Esophagus squamous epithelium (tissue), 5 donors: ENCODE data around the gene OTUD6A. TPM values are rescaled to one million over a fixed set of nuclear protein-coding genes. Genes with fewer than 3 reads are reported as not detected.

Experiments
- DNase-seq: peaks from one replicate; lab custom pipeline; 2025; lab: John Stamatoyannopoulos, UW
- H3K27ac ChIP-seq, 4 donors: fragments of 200-600 bp; sonication (generic); one replicate each; pipeline ENCODE4 v1.5.1; 2016 to 2019; ENCODE audit warnings: mild to moderate bottlenecking in 1 of 4
- H3K27me3 ChIP-seq, 4 donors: fragments of 200-600 bp; sonication (generic); 1 replicate in 3 of 4; 2 replicates in 1 of 4; pipeline versions ENCODE4 v1.5.1 to v1.6.0; 2017 to 2021; ENCODE audit warnings: antibody characterized with exemption in 1 of 4
- H3K36me3 ChIP-seq, 3 donors: fragments of 200-600 bp; sonication (generic); one replicate each; pipeline ENCODE4 v1.5.1; 2016 to 2019
- H3K4me1 ChIP-seq, 3 donors: fragments of 200-600 bp; sonication (generic); one replicate each; pipeline ENCODE4 v1.5.1; 2017 to 2019
- H3K4me3 ChIP-seq, 4 donors: fragments of 200-600 bp; sonication (generic); 1 replicate in 3 of 4; 2 replicates in 1 of 4; pipeline ENCODE4 v1.5.1; 2016 to 2019; ENCODE audit warnings: mild to moderate bottlenecking in 2 of 4, moderate library complexity in 1 of 4
- H3K9me3 ChIP-seq, 3 donors: fragments of 200-600 bp; sonication (generic); one replicate each; pipeline ENCODE4 v1.5.1; 2016 to 2019
- POLR2A ChIP-seq, 4 donors: fragments of 450-650 bp; IDR thresholded peaks; one replicate each; pipeline ENCODE4 v1.6.1; 2017; ENCODE audit warnings: antibody characterized with exemption in 4 of 4, mild to moderate bottlenecking in 4 of 4, moderate library complexity in 3 of 4
- WGBS, 2 donors: methylation state at CpG; one replicate each; pipeline ENCODE4 v1.1.5; 2018; 5-methylcytosine and 5-hydroxymethylcytosine counted together
- intact Hi-C: fragments of 100-400 bp; cut with DNase I; formaldehyde crosslinking; loops from one replicate; pipeline ENCODE4 v1.15.0; 2022
- total RNA-seq, 4 donors: library from RNA; depleted of rRNA; stranded (reverse); fragments of >200 nt; gene quantifications; one replicate each; pipeline ENCODE4 v1.1.0, GENCODE V29; 2016
- TF ChIP-seq, protein P1 (sequence below), 6 experiments: fragments of 450-650 bp in 4 of 6; fragments of 200-600 bp in 2 of 6; sonication (generic) in 2 of 6; IDR thresholded peaks; one replicate each; pipeline ENCODE4 v1.5.1; 2016 to 2019; ENCODE audit warnings: antibody characterized with exemption in 6 of 6, mild to moderate bottlenecking in 4 of 6, moderate library complexity in 4 of 6
- donor health status: DM: yes; HTN: yes; CAD: no.

The OTUD6A gene
- total RNA-seq, 4 donors from 2014 or later: not detected

DNA sequence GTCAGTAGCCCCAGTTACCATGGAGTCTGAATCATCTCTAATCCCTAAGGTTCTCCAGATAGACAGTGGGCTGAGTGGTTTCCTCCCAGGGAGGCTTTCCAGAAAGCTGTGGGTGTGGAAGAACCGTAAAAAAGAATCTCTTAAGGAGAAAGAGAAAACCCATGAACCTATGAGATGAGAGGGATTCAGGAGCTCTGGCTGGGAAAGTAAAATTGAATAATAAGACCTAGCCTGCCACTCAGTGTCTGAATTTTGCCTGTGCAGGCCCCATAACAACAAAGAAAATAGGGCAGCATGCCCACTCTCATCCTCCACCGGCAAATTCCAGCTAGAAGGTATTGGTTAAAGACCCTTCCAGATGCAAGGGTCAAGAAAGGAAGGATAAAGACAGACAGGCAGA is 29.5 kb upstream of the OTUD6A start:
- TF ChIP-seq, protein P1, sequence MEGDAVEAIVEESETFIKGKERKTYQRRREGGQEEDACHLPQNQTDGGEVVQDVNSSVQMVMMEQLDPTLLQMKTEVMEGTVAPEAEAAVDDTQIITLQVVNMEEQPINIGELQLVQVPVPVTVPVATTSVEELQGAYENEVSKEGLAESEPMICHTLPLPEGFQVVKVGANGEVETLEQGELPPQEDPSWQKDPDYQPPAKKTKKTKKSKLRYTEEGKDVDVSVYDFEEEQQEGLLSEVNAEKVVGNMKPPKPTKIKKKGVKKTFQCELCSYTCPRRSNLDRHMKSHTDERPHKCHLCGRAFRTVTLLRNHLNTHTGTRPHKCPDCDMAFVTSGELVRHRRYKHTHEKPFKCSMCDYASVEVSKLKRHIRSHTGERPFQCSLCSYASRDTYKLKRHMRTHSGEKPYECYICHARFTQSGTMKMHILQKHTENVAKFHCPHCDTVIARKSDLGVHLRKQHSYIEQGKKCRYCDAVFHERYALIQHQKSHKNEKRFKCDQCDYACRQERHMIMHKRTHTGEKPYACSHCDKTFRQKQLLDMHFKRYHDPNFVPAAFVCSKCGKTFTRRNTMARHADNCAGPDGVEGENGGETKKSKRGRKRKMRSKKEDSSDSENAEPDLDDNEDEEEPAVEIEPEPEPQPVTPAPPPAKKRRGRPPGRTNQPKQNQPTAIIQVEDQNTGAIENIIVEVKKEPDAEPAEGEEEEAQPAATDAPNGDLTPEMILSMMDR (IDR thresholded peaks at IDR 0.05): no peak
- TF ChIP-seq POLR2A (IDR thresholded peaks at IDR 0.05): no peak
- Histone ChIP-seq H3K36me3 (no peaks in the 10 kb centered on the region), H3K4me1 (peaks cover 0 to 4% (median 0%) of the 10 kb centered on the region in 3 donors), H3K9me3 (no peaks in the 10 kb centered on the region), H3K27ac (no peak overlapping the region), H3K4me3 (no peak overlapping the region), H3K27me3 (no peaks in the 10 kb centered on the region)
- no peak for DNase-seq
- intact Hi-C loops: loop anchor here (10.0 kb wide), 1 partner anchor 62 kb away; no protein-coding TSS in a partner anchor
- whole genome bisulfite sequencing, 2 donors: 44 to 60% methylated on average over 1 to 2 of the region's 2 CpGs

DNA sequence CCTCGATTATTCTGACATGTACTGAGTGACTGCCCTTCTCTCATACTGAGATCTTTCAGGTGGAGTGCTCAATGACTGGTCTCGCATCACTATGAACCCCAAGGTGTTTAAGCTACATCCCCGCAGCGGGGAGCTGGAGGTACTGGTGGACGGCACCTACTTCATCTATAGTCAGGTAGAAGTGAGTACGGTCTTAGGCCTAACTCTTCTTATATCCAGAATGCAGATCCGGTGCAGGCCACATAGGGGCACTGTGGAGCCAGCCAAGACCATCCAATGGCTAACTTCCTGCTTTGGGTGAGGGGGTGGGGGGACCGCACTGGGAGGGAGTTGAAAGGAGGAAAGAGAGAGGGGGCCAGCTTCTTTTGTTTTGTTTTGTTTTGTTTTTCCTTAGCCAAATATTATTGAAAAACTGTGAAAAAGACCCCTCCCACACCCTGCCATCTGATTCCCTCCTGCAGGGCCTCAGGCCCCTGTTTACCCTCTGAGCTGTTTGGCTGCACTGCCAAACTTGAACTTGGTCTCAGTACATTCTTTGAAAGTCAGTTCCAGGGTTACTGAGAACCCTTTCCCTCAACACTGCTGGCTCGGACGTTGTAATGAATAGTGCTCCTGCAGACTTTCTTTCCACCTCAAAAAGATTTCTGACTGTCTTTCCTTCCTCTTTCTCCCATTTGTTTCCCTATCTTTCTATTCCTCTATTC is 28.8 kb upstream of the OTUD6A start:
- Histone ChIP-seq H3K27ac (no peak overlapping the region), H3K27me3 (no peaks in the 10 kb centered on the region), H3K4me3 (no peak overlapping the region), H3K9me3 (no peaks in the 10 kb centered on the region), H3K4me1 (peaks cover 0 to 4% (median 0%) of the 10 kb centered on the region in 3 donors), H3K36me3 (no peaks in the 10 kb centered on the region)
- DNase-seq: no peak
- WGBS, 2 donors: 55 to 63% methylated on average over 4 to 10 of the region's 10 CpGs
- intact Hi-C loops: loop anchor here (10.0 kb wide), 1 partner anchor 61 kb away; no protein-coding TSS in a partner anchor
- TF ChIP-seq POLR2A (IDR thresholded peaks at IDR 0.05): no peak
- TF ChIP-seq, protein P1 (IDR thresholded peaks at IDR 0.05): peak in 4 of 6 experiments; percentile 23 to 47 (median 28)

DNA sequence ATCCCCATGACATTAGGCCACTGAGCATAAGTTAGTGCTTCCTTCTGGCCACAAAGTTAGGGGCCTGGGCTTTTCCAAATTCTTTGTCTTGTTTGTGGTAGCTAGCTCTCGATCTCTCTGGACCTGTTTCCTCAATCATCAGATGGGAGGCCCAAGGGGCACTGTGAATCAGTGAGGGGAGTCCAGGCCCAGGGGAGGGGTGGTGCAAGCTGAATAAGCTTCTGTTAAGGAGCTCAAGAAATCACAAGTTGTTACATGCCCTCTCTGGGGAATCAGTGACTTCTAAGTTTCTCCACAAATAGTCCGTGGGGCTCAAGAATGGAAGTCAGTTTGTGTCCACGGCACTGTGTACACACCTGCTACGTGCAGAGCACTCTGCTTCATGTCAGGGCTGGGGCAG is 27.6 kb upstream of the OTUD6A start:
- intact Hi-C loops: loop anchor here (10.0 kb wide), 1 partner anchor 60 kb away; no protein-coding TSS in a partner anchor
- Histone ChIP-seq H3K4me1 (peaks cover 0 to 4% (median 0%) of the 10 kb centered on the region in 3 donors), H3K9me3 (no peaks in the 10 kb centered on the region), H3K27me3 (no peaks in the 10 kb centered on the region), H3K4me3 (no peak overlapping the region), H3K27ac (no peak overlapping the region), H3K36me3 (no peaks in the 10 kb centered on the region)
- no peak for DNase-seq
- 20 to 32% methylated on average over 1 to 4 of the region's 4 CpGs for WGBS, 2 donors
- TF ChIP-seq POLR2A (IDR thresholded peaks at IDR 0.05): no peak
- TF ChIP-seq, protein P1 (IDR thresholded peaks at IDR 0.05): no peak

DNA sequence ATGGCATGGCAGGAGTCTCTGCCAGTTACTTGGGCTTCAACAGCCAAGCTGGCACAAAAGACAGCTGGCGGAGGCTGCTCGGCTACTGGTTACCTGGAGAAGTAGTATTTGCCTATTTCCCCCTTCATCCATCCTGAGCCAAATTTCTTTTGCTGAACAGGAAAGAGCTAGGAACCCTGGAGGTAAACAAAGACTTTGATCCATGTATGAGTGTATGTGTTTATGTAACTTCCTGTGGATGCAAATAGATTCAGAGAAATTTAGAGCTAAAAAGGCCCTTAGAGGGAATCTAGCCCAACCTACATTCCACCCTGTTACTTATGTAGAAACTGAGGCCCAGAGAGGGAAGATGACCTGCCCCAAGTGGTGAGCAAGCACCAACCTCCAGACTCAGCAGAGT is 23.7 kb upstream of the OTUD6A start:
- no peaks in the 10 kb centered on the region for H3K27me3 ChIP-seq
- H3K4me1 ChIP-seq: peaks cover 0 to 4% (median 0%) of the 10 kb centered on the region in 3 donors
- intact Hi-C loops: loop anchor here (10.0 kb wide), 1 partner anchor 56 kb away; no protein-coding TSS in a partner anchor
- no peak for DNase-seq
- H3K36me3 ChIP-seq: no peaks in the 10 kb centered on the region
- no peak overlapping the region for H3K27ac ChIP-seq
- TF ChIP-seq POLR2A (IDR thresholded peaks at IDR 0.05): no peak
- TF ChIP-seq, protein P1 (IDR thresholded peaks at IDR 0.05): no peak
- no peak overlapping the region for H3K4me3 ChIP-seq
- no peaks in the 10 kb centered on the region for H3K9me3 ChIP-seq
- WGBS, 2 donors: 63 to 79% methylated on average over 2 of the region's 2 CpGs

DNA sequence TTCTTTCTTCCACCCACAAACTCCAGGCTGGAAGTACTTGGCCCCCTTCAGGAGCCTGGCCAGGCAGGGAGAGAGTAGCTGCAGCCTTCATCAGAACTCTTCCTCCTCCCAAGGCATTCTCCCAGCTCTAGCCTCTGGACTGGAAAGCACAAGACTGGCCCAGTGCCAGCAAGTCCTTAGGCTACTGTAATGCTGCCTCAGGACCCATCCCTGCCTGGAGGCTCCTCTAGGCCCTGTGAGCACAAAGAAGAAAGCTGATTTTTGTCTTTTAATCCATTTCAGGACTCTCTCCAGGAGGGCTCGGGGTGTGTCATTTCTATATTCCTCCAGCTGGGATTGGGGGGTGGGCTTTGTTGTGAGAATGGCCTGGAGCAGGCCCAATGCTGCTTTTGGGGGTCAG is 23.3 kb upstream of the OTUD6A start:
- Histone ChIP-seq H3K9me3 (no peaks in the 10 kb centered on the region), H3K4me3 (no peak overlapping the region), H3K4me1 (peaks cover 0 to 4% (median 0%) of the 10 kb centered on the region in 3 donors), H3K36me3 (no peaks in the 10 kb centered on the region), H3K27ac (no peak overlapping the region), H3K27me3 (no peaks in the 10 kb centered on the region)
- 0% methylated on average over 1 of the region's 1 CpG; no CpG with 5 or more reads in 1 of the 2 donors for WGBS, 2 donors
- TF ChIP-seq POLR2A (IDR thresholded peaks at IDR 0.05): no peak
- TF ChIP-seq, protein P1 (IDR thresholded peaks at IDR 0.05): no peak
- intact Hi-C loops: loop anchor here (10.0 kb wide), 1 partner anchor 56 kb away; no protein-coding TSS in a partner anchor
- DNase-seq: no peak
